ENCODE measurements around the gene ZSCAN5A.
"Not testable (repeated sequence)": the region's sequence is repeated elsewhere in the genome, so short reads cannot be mapped to it uniquely, and the experiment has no call there.

The ZSCAN5A gene

GRCh38 chr19:56315077-56315828 lies 614 bp upstream of the ZSCAN5A start:
- DNase-seq (ENCODE audit: extremely low spot score, insufficient read length, low read depth): peak; percentile 76
- FAIRE-seq: peak; percentile 97

GRCh38 chr19:56314018-56314380 lies 640 bp downstream of the ZSCAN5A start:
- DNase-seq (ENCODE audit: extremely low spot score, insufficient read length, low read depth) (no peak), FAIRE-seq (no peak)

GRCh38 chr19:56312787-56313657 lies 1.6 kb downstream of the ZSCAN5A start:
- DNase-seq (ENCODE audit: extremely low spot score, insufficient read length, low read depth): no peak
- no peak for FAIRE-seq

- DNase-seq (ENCODE audit: extremely low spot score, insufficient read length, low read depth): no peak
- FAIRE-seq: no peak
Measured at GRCh38 chr19:56312342-56312741, 2.3 kb downstream of the ZSCAN5A start.

- DNase-seq (ENCODE audit: extremely low spot score, insufficient read length, low read depth): no peak
Measured at GRCh38 chr19:56310462-56310861, 4.2 kb downstream of the ZSCAN5A start.

GRCh38 chr19:56309511-56310185 lies 5.0 kb downstream of the ZSCAN5A start:
- no peak for FAIRE-seq

More at GRCh38 chr19:56310462-56310861, 4.2 kb downstream of the ZSCAN5A start:
- no peak for FAIRE-seq

GRCh38 chr19:56308792-56309191 lies 5.8 kb downstream of the ZSCAN5A start:
- no peak for FAIRE-seq
- no peak for DNase-seq (ENCODE audit: extremely low spot score, insufficient read length, low read depth)

More at GRCh38 chr19:56309511-56310185, 5.0 kb downstream of the ZSCAN5A start:
- DNase-seq (ENCODE audit: extremely low spot score, insufficient read length, low read depth): peak; percentile 22

GRCh38 chr19:56307062-56307461 lies 7.6 kb downstream of the ZSCAN5A start:
- not testable (repeated sequence) for DNase-seq (ENCODE audit: extremely low spot score, insufficient read length, low read depth); FAIRE-seq

- no peak for FAIRE-seq
- no peak for DNase-seq (ENCODE audit: extremely low spot score, insufficient read length, low read depth)
Measured at GRCh38 chr19:56306016-56306415, 8.6 kb downstream of the ZSCAN5A start.

GRCh38 chr19:56304243-56304642 lies 10.4 kb downstream of the ZSCAN5A start:
- FAIRE-seq: no peak
- DNase-seq (ENCODE audit: extremely low spot score, insufficient read length, low read depth): no peak

- no peak for FAIRE-seq
- DNase-seq (ENCODE audit: extremely low spot score, insufficient read length, low read depth): no peak
Measured at GRCh38 chr19:56301886-56302620, 12.6 kb downstream of the ZSCAN5A start.

GRCh38 chr19:56301155-56301554 lies 13.5 kb downstream of the ZSCAN5A start:
- FAIRE-seq (no peak), DNase-seq (ENCODE audit: extremely low spot score, insufficient read length, low read depth) (no peak)

GRCh38 chr19:56299688-56300087 lies 15.0 kb downstream of the ZSCAN5A start:
- FAIRE-seq: no peak
- DNase-seq (ENCODE audit: extremely low spot score, insufficient read length, low read depth): no peak

- DNase-seq (ENCODE audit: extremely low spot score, insufficient read length, low read depth) (no peak), FAIRE-seq (no peak)
Measured at GRCh38 chr19:56297010-56297409, 17.6 kb downstream of the ZSCAN5A start.

GRCh38 chr19:56295531-56296455 lies 18.8 kb downstream of the ZSCAN5A start:
- DNase-seq (ENCODE audit: extremely low spot score, insufficient read length, low read depth) (no peak), FAIRE-seq (no peak)

- FAIRE-seq: no peak
- no peak for DNase-seq (ENCODE audit: extremely low spot score, insufficient read length, low read depth)
Measured at GRCh38 chr19:56294549-56294948, 20.1 kb downstream of the ZSCAN5A start.

GRCh38 chr19:56291867-56292266 lies 22.8 kb downstream of the ZSCAN5A start:
- FAIRE-seq (no peak), DNase-seq (ENCODE audit: extremely low spot score, insufficient read length, low read depth) (no peak)

- FAIRE-seq: no peak
Measured at GRCh38 chr19:56290104-56290503, 24.5 kb downstream of the ZSCAN5A start.

GRCh38 chr19:56284746-56285145 lies 29.9 kb downstream of the ZSCAN5A start:
- FAIRE-seq: no peak
- DNase-seq (ENCODE audit: extremely low spot score, insufficient read length, low read depth): no peak

More at GRCh38 chr19:56290104-56290503, 24.5 kb downstream of the ZSCAN5A start:
- DNase-seq (ENCODE audit: extremely low spot score, insufficient read length, low read depth): no peak

Data from GM18507 (cell line).